ENCODE data around the gene PKLR. TPM values are rescaled to one million over a fixed set of nuclear protein-coding genes. Genes with fewer than 3 reads are reported as not detected.

The PKLR gene
- total and polyA plus RNA-seq, 2 of the 8 experiments (the other 6 are each of a cell fraction or from before 2014, with no cell fraction given): 2.3 to 7.5 TPM

DNA sequence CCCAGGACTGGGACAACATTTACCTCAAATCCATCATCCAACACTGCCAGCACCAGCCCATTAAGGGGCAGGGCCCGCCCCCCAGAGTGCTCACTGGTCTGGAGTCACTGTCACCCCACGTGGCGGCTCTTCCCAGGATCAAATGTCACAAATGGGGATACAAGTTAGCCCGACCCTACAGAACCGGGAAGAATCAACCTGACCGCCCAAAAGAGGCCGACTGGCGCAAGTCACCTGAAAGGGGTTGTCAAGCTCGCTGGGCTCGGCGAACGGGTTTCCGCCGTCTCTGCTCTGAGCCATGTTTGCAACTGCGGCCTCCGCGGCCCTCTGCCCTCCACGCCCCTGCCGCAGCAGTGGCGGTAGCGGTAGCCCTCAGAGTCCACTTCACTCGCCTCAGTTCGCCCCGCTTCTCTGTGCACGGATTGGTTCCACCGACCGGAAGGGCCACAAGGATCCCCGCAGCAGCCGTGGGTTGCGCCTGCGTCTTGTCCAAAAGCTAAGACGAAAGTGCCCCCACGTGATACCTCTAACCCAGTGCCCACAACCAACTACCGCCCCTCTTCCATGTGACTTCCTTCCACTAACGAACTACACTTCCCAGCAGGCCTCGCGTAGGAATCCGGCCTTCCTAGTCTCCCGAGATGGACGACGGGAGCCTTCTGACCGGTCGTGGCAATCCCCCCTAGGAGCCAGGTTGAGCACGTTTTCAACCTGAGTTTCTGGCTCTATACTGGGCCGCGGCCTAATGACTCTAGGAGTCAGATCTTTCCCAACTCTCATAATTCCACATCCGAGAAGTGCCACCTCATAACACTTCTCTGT, 39.2 kb downstream of the PKLR start, which contains the start of gene SCAMP3 (continued):
- TF ChIP-seq, protein P1, sequence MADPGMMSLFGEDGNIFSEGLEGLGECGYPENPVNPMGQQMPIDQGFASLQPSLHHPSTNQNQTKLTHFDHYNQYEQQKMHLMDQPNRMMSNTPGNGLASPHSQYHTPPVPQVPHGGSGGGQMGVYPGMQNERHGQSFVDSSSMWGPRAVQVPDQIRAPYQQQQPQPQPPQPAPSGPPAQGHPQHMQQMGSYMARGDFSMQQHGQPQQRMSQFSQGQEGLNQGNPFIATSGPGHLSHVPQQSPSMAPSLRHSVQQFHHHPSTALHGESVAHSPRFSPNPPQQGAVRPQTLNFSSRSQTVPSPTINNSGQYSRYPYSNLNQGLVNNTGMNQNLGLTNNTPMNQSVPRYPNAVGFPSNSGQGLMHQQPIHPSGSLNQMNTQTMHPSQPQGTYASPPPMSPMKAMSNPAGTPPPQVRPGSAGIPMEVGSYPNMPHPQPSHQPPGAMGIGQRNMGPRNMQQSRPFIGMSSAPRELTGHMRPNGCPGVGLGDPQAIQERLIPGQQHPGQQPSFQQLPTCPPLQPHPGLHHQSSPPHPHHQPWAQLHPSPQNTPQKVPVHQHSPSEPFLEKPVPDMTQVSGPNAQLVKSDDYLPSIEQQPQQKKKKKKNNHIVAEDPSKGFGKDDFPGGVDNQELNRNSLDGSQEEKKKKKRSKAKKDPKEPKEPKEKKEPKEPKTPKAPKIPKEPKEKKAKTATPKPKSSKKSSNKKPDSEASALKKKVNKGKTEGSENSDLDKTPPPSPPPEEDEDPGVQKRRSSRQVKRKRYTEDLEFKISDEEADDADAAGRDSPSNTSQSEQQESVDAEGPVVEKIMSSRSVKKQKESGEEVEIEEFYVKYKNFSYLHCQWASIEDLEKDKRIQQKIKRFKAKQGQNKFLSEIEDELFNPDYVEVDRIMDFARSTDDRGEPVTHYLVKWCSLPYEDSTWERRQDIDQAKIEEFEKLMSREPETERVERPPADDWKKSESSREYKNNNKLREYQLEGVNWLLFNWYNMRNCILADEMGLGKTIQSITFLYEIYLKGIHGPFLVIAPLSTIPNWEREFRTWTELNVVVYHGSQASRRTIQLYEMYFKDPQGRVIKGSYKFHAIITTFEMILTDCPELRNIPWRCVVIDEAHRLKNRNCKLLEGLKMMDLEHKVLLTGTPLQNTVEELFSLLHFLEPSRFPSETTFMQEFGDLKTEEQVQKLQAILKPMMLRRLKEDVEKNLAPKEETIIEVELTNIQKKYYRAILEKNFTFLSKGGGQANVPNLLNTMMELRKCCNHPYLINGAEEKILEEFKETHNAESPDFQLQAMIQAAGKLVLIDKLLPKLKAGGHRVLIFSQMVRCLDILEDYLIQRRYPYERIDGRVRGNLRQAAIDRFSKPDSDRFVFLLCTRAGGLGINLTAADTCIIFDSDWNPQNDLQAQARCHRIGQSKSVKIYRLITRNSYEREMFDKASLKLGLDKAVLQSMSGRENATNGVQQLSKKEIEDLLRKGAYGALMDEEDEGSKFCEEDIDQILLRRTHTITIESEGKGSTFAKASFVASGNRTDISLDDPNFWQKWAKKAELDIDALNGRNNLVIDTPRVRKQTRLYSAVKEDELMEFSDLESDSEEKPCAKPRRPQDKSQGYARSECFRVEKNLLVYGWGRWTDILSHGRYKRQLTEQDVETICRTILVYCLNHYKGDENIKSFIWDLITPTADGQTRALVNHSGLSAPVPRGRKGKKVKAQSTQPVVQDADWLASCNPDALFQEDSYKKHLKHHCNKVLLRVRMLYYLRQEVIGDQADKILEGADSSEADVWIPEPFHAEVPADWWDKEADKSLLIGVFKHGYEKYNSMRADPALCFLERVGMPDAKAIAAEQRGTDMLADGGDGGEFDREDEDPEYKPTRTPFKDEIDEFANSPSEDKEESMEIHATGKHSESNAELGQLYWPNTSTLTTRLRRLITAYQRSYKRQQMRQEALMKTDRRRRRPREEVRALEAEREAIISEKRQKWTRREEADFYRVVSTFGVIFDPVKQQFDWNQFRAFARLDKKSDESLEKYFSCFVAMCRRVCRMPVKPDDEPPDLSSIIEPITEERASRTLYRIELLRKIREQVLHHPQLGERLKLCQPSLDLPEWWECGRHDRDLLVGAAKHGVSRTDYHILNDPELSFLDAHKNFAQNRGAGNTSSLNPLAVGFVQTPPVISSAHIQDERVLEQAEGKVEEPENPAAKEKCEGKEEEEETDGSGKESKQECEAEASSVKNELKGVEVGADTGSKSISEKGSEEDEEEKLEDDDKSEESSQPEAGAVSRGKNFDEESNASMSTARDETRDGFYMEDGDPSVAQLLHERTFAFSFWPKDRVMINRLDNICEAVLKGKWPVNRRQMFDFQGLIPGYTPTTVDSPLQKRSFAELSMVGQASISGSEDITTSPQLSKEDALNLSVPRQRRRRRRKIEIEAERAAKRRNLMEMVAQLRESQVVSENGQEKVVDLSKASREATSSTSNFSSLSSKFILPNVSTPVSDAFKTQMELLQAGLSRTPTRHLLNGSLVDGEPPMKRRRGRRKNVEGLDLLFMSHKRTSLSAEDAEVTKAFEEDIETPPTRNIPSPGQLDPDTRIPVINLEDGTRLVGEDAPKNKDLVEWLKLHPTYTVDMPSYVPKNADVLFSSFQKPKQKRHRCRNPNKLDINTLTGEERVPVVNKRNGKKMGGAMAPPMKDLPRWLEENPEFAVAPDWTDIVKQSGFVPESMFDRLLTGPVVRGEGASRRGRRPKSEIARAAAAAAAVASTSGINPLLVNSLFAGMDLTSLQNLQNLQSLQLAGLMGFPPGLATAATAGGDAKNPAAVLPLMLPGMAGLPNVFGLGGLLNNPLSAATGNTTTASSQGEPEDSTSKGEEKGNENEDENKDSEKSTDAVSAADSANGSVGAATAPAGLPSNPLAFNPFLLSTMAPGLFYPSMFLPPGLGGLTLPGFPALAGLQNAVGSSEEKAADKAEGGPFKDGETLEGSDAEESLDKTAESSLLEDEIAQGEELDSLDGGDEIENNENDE (IDR thresholded peaks at IDR 0.05; ENCODE audit: insufficient replicate concordance, low read length): no peak
- TF ChIP-seq POLR2AphosphoS5 (IDR thresholded peaks at IDR 0.05; ENCODE audit: low read depth, low read length) (peak; percentile 86), RBBP5 (IDR thresholded peaks at IDR 0.05; ENCODE audit: borderline replicate concordance, low read depth, low read length) (no peak), CHD2 (IDR thresholded peaks at IDR 0.05; ENCODE audit: low read length) (peak; percentile 96), CTBP2 (IDR thresholded peaks at IDR 0.05; ENCODE audit: borderline replicate concordance, insufficient read depth, insufficient read length, low read length) (no peak), SUZ12 (IDR thresholded peaks at IDR 0.05; ENCODE audit: low read length) (no peak), POLR2A (IDR thresholded peaks at IDR 0.05; ENCODE audit: control extremely low read depth in 1 of 2, low read depth in 2 of 2, low read length in 2 of 2) (peak; percentile 59 to 94), CBX8 (IDR thresholded peaks at IDR 0.05; ENCODE audit: borderline replicate concordance, low read depth, low read length) (no peak), KDM5A (IDR thresholded peaks at IDR 0.05; ENCODE audit: low read length) (0 out of 2 replicates have a peak, but pooled peaks have one; percentile 3), RFX5 (IDR thresholded peaks at IDR 0.05; ENCODE audit: borderline replicate concordance, low read depth, low read length) (no peak), SP2 (IDR thresholded peaks at IDR 0.05; ENCODE audit: low read length) (no peak)

All from H1 (cell line).